Diencephalon (tissue), 1 donor: Measurements from ENCODE around the gene GPR153. TPM values are rescaled to one million over a fixed set of nuclear protein-coding genes. Genes with fewer than 3 reads are reported as not detected.

ENCODE experiments used
- total RNA-seq: library from RNA; depleted of rRNA; stranded (reverse); fragments of >200 nt; gene quantifications from one replicate; pipeline ENCODE4 v1.2.3, GENCODE V29; 2014

The GPR153 gene
- total RNA-seq: 33.2 TPM

DNA sequence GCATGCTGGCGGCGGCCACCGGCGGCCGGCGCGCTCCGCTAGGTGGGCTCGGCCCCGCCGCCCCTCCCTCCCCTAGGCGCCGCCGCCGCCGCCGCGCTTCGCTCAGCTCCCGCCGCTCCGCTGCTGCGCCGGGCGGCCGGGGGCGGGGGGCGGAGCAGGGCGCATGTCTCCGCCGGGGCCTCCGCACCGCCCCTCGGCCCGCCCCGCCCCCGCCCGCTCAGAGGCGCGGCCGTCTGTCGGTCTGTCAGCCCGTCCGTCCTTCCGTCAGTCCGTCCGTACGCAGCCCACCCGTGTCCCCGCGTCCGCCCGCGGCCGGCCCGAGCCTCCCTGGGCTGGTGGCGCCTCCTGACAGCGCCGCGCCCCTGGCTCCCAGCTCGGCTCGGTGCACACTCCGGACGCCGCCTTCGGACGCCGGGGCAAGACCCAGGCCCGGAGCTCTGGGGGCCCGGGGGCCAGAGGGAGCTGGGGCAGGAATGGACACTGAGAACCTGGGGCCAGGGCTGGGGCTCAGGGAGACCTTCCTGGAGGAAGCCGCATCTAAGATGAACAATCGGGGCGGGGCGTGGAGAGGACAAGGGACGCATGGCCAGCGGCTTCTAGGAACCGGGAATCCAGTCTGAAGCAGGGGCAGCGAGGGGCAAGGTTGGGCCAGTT is at the start of gene GPR153:
Gene GPR153 (minus strand): TSS at position 138 of the 654 bp plus-strand sequence. CDS start 6,193 bp downstream, outside the sequence.

DNA sequence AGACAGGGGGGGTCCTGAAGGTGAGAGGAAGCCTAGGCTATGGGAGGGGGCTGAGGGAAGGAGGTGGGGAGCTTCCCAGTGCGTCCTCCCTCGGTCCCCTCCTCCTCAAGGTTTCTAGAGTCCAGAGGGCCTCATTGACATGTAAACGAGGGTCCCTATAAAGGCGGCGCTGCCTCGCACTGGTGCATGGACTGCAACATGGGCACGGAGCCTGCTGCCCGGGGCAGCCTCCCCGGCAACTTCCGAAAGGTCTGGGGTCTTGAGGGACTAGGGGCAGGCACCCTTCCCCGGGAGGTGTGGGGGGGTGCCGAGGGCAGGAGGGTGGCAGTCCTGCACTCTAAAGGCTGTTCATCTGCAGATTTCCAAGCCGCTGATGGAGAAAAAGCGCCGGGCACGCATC is 16.9 kb downstream of the GPR153 start, which contains the start of gene HES3:
Gene HES3 (plus strand): TSS at position 187 of the 400 bp plus-strand sequence. CDS start 187 bp downstream, at position 374.

DNA sequence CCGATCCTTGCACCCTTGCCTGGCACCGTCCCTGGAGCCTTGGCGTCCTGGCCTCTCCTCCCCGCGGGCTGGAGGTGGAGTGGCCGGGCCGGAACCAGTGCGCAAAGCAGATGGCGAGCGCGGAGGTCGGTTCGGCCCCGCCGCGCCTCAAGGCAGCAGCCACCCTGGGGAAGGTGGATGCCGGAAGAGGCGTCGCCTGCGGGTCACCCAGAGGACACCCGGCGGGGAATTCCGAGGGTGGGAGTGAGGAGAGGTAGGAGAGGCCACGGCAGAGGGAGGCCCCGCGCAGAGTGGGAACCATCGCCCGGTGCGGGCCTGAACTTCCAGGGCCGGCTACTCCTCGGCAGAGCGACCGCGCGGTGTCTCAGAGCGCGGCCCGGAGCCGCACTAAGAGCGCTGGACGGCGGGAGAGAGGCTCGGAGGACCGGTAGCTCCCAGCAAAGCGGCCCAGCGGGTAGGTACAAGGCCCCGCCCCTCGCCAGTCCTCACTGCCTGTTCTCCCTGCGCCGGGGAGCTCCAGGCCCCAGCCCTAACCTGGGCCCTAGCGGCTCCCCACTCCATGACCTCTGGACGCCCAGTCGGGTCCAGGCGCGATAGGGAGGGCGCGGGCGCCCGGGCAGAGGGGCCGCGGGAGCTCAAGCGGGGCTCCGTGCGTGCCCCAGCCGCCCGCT is 54.9 kb downstream of the GPR153 start, which contains the start of gene RNF207:
Gene RNF207 (plus strand): TSS at position 271 of the 671 bp plus-strand sequence. CDS start 417 bp downstream, outside the sequence.

DNA sequence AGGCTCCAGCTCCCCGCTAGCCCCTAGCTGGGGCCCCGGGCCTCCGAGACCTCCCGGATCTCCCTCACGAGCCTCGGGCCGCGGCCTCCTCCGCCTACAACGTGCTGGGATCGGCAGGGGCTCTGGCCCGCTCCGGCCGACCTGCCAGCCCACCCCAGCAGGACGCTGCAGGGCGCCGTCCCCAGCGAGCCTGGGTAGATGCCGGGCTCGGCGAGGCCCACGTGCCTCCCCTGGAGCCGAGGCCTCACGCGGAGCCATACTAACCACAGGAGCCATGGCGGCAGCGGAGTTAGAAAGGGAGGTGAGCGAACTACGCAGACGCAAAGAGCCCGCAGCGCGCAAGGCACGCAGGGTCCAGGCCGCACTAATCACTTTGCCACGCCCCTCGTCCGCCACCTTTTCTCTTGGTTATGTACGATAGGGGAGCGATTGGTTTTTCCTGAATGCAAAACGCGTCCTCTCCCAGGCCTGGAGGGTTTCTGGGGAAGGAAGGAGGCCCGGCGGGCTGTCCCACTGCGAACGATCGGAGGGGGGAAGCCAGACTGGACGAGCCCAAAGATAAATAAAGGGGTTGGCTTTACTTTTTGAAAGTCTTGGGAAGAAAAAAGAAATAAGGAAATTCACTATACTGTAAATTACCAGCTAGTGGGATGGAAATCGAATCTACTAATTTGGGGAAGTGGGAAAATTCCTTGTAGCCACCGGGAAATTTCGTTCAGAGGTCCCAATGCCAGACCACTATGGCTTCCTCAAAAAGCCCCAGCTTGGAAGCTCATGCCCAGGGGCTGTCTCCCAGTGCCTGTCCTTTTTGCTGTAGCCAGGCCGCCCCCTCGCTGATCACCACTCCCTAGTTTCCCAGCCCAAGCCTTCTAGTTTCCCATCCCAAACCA is 61.4 kb downstream of the GPR153 start, which contains the start of gene RPL22:
Gene RPL22 (minus strand): TSS at position 298 of the 890 bp plus-strand sequence. CDS start 22 bp downstream, at position 276.

Other genes starting within 250 kb of the GPR153 start
- gene KCNAB2, start 215.2 kb downstream of the GPR153 start, total RNA-seq: 21.5 TPM
- 64.1 TPM for gene CHD5, start 80.8 kb downstream of the GPR153 start, total RNA-seq
- gene RPL22, start 61.5 kb downstream of the GPR153 start, total RNA-seq: 236 TPM
- 6.7 TPM for gene RNF207, start 55.0 kb downstream of the GPR153 start, total RNA-seq
- 34.4 TPM for gene ICMT, start 25.1 kb downstream of the GPR153 start, total RNA-seq
- not detected for gene HES3, start 16.9 kb downstream of the GPR153 start, total RNA-seq
- gene ACOT7, start 132.7 kb upstream of the GPR153 start, total RNA-seq: 77.7 TPM
- not detected for gene HES2, start 158.8 kb upstream of the GPR153 start, total RNA-seq
- gene ESPN, start 163.7 kb upstream of the GPR153 start, total RNA-seq: 0.92 TPM
- 11.8 TPM for gene TNFRSF25, start 205.1 kb upstream of the GPR153 start, total RNA-seq
- 23.1 TPM for gene PLEKHG5, start 230.6 kb upstream of the GPR153 start, total RNA-seq